Activated CD4-positive, CD25-positive, alpha-beta regulatory T cell treated with anti-CD3 and anti-CD28 coated beads, Interleukin-2, amount 50 U/mL, for 24 hours (primary cell): ENCODE measurements around the gene D2HGDH.
A peak's percentile ranks its signal among the peaks of the same experiment; 100 is the strongest.
"Not testable (repeated sequence)": the region's sequence is repeated elsewhere in the genome, so short reads cannot be mapped to it uniquely, and the experiment has no call there.

ENCODE experiments used
- ATAC-seq, 2 donors: fragments of 150-1000 bp; cut with Tn5 transposase; one replicate each; pipeline ENCODE4 v1.10.0; 2021; ENCODE audit warnings: mild to moderate bottlenecking in 1 of 2, moderate library complexity in 1 of 2

Gene D2HGDH

DNA sequence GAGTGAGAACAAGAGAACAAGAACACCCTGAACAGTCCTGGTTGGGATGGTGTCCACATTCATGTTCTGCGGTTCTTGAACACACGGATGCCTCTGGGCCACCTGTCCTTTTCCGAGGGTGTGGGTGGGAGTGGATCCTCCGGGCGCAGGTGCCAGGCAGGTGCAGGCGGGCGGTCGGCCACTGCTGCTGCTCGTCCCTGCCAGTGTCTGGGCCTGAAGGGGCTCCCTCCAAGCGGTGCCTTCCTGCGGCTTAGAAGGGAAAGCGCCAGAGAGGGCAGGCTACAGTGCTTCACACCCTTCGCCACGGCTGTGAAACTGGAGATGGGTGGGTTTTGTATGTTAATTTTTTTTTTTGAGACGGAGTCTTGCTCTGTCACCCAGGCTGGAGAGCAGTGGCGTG lies 8.0 kb upstream of the D2HGDH start:
- no peak for ATAC-seq

DNA sequence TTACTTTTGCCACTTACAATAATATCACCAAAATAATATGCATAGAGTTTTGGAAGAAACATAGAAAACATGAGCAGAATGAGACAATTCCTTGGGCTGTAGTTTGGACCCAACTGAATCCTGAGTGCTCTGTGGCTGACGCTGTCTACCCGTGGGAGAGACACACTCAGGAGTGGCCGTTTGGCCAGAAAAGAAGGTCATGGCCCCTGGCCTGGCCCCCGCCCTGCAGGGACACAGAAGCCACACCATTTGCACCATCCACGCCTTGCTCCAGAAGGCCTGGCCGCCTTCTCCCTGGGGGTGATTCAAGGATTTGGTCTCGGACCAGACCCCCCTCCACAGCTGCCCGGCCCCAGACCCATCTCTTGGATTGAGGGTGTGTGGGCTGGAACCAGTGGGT lies 6.4 kb upstream of the D2HGDH start:
- no peak for ATAC-seq

DNA sequence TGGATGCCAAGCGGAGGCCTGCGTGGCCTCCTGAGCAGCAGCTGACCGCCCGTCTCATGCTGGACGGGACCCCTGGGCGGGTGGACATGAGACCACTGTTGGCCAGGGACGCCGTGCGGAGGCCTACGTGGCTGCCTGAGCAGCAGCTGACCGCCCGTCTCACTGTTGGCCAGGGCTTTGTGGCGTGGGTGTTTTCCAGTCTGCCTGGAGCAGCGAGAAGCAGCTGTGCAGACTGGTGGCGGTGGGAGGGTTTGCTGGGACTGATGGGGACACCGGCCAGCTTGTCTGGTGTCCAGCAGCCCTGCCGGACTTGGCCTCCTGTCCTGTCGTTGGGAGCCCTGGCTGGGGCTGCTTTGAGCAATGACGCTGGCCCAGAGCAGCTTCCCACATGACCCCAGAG lies 5.8 kb upstream of the D2HGDH start:
- ATAC-seq: no peak

DNA sequence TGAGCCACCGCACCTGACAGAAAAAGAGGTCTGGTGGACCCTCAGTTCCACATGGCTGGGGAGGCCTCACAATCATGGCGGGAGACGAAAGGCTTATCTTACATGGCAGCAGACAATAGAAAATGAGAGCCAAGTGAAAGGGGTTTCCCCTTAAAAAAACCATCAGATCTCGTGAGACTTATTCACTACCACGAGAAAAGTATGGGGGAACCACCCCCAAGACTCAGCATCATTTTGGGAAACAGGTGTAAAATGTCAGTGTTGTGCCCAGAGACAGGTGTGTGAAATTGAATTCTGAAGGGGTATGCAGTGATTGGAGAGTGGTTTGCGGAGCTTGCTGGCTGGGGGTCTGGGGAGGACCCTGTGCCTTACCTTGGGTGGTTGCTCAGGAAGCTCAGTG lies 4.6 kb upstream of the D2HGDH start:
- no peak for ATAC-seq

DNA sequence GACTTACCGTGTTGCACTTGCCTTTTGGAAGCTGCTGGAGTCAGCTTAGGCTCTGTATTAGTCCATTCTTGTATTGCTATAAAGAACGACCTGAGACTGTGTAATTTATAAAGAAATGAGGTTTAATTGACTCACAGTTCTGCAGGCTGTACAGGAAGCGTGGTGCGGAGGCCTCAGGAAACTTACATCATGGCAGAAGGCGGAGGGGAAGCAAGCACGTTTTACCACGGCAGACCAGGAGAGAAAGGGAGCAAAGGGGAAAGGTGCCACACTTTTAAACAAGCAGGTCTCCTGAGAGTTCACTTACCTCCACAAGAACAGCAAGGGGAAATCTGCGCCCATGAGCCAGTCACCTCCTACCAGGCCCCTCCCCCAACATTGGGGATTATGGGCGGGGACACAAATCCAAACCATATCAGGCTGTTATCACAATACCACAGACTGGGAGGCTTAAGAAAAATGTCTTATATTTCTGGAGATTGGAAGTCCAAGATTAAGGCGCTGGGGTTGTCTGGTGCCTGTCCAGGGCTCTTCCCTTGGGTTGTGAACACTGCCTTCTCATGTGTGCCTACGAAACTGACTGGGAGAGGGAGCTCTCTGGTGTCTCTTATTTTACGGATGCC lies 3.6 kb upstream of the D2HGDH start:
- ATAC-seq: no peak

DNA sequence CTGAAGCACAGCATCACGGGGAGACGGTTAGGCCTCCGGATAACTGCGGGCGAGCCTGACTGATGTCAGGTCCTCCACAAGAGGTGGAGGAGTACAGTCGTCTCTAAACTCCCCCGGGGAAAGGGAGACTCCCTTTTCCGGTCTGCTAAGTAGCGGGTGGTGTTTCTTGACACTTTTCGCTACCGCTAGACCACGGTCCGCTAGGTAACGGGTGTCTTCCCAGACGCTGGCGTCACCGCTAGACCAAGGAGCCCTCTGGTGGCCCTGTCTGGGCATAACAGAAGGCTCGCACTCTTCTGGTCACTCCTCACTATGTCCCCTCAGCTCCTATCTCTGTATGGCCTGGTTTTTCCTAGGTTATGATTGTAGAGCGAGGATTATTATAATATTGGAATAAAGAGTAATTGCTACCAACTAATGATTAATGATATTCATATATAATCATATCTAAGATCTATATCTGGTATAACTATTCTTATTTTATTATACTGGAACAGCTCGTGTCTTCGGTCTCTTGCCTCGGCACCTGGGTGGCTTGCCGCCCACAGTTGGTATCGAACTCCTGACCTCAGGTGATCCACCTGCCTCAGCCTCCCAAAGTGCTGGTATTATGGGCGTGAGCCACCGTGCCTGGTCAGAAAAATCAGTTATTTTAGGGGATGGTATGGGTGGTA lies 1.8 kb upstream of the D2HGDH start:
- ATAC-seq: not testable (repeated sequence)

DNA sequence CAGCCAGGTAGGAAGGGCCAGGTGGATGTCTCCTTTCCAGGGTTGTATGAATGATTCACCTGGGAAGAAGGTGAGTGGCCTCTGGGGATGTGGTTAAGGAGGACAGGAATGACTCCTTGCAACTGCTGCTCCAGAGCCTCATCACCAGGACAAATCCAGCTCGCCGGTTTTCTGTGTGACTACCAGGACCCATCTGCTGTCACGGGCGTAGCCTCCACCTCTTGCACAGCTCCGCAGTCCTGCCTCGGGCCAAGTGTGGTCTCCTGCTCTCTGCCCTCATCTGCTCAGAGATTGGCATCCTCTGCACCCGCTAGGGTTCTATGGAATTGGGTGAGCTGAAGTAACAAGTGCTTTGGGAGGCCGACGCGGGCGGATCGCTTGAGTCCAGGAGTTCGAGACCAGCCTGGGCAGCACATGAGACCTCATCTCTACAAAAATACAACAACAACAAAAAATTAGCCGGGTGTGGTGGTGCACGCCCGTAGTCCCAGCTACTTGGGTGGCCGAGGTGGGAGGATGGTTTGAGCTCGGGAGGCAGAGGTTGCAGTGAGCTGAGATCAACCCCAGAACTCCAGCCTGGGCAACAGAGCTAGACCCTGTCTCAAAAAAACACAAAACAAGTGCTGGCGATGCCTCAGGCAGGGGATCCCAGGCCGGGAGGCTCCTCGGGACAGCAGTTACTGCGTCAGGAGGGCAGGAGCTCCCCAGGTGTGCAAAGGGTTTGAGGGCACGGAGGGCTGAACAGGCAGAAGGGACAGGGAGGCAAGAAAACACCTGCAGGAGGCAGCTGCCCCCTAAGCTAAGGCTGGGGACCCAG lies 831 bp upstream of the D2HGDH start:
- no peak for ATAC-seq

DNA sequence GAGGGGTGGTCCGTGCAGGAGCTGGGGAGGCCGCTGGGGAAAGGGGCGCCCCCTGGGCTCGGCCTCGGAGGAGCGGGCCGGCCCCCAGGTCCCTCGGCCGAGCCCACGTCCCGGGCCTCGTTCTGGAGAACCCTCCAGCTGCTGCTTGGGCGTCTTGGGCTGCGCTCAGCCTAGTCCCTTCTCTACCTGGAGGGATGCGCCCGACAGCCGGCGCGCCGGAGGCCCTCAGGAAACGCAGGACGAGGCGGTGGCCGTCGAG lies 293 bp upstream of the D2HGDH start:
- no peak for ATAC-seq

DNA sequence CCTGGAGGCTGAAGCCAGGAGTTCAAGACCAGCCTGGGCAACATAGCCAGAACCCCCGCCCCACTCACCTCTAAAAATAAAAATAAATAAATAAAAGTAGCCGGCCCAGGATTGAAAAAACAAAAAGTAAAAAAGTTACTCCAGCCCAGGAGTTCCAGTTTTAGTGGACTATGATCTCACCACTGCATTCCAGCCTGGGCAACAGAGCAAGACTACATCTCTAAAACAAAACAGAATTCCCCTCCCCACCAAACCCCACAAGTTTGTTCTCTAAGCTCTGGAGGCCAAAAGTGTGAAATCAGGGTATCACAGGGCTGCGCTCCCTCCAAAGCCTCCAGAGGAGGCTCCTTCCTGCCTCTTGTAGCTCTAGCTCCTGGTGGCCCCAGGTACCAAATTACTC lies 1.7 kb downstream of the D2HGDH start:
- no peak for ATAC-seq

DNA sequence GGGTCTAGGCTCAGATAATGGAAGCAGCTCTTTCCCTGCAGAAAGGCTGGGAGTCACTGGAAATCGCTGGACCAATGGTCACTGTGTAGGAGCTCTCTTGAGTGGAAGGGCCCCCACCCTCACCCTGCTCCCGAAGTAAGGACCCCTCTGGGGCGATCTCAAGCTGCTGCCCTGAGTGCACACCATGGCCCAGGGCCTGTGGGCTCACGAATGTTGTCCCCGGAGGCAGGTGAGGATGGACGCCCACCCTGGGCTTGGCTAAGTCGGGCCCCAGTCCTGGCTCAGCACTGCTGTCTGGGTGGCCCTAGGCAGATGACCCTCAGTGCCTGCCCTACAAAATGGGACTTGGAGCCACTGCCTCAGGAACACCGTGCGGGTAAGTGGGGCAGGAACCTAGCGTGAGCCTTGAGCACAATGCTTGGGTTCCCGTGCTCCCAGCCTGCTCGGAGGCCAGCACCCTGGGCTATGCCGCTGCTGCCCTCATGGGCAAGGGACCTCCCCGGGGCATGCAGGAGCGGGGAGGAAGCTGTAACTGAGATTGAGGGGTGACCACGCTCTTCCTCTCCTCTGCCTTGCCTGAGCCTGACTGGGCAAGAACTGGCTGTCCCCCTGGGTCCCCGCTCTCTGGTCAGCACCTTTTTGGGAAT lies 3.7 kb downstream of the D2HGDH start:
- no peak for ATAC-seq

DNA sequence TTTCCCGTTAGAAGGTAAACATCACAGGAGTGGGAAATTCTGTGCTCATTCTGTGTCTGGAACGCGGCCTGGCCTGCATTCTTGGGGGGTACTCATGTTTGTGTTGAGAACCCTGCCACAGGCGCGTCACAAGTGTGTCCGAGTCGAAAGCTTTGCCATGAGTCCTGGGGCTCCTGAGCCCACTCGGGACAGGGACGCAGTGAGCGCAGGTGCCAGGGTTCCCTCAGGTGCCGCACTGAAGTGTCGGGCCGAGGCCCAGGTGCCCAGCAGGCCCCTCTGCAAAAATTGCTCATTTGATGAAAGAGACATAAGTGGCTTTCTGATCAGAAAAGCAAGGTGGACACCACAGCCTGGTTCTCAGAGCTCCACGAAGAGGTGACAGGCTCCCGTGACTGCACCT lies 4.7 kb downstream of the D2HGDH start:
- no peak for ATAC-seq

DNA sequence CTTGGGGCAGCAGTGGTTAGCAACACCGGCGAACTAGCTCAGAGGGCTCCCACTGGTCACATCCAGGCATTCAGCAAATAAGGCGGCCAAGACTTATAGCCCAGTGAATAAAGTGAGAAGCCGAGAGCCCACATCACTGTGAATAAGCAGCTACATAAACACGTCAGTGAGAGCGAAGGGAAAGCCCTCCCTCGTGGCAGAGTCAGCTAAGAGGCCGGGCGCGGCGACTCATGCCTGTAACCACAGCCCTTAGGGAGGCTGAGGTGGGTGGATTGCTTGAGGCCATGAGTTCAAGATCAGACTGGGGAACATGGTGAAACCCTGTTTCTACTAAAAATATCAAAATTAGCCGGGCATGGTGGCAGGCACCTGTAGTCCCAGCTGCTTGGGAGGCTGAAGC lies 5.2 kb downstream of the D2HGDH start:
- ATAC-seq: peak; percentile 69 to 74

DNA sequence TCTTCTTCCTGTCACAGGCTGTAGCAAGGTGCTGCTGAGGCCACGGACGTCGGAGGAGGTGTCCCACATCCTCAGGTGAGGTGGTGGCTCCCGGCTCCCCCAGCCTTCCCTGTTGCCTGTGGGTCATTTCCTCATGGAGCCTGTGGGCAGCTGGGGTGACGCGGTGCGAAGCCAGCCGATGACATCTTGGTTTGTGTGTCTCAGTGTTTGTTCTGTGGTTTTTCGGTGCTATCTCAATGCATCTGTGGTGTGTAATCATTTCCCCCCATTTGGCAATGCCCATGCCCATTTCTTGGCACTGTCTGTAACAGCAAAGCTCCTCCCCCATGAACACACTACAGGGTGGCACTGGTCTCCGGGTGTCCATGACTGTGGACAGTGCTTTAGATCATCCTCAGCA lies 6.6 kb downstream of the D2HGDH start:
- ATAC-seq: peak in 1 of 2 donors; percentile 21

DNA sequence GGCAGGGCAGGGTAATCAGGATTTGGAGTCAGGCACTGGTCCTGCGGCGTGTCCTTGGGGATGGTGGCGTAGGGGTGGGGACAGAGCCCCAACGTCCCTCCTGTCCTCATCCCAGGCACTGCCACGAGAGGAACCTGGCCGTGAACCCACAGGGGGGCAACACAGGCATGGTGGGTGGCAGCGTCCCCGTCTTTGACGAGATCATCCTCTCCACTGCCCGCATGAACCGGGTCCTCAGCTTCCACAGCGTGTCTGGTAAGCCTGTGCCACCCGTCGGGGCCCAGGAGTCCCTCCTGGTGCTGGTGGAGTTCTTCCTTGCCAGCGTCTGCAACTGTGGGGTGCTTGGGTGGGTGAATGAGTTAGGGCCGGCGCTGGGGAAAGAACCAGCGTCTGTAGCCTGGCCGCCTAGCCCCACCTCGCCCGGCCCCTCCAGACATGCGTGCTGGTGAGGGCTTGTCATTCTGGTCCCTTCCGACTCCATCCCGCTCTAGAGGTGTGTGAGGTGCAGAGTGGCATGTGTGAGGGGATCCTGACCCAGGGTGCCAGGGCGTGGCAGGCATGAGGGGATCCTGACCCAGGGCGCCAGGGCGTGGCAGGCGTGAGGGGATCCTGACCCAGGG lies 8.0 kb downstream of the D2HGDH start:
- ATAC-seq: no peak

DNA sequence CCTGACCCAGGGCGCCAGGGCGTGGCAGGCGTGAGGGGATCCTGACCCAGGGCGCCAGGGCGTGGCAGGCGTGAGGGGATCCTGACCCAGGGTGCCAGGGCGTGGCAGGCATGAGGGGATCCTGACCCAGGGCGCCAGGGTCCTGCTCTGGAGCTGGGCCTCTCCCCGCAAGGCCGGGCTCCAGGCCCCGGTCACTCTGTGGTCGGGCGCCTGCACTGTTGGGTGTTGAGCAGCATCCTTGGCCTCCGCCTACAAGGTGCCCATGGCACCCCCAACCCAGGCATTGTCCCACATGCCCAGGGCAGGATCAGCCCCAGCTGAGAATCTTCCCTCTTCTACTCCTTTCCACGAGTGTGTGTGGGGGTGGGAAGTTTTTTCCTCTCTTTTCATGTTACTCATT lies 8.6 kb downstream of the D2HGDH start:
- ATAC-seq: not testable (repeated sequence)

DNA sequence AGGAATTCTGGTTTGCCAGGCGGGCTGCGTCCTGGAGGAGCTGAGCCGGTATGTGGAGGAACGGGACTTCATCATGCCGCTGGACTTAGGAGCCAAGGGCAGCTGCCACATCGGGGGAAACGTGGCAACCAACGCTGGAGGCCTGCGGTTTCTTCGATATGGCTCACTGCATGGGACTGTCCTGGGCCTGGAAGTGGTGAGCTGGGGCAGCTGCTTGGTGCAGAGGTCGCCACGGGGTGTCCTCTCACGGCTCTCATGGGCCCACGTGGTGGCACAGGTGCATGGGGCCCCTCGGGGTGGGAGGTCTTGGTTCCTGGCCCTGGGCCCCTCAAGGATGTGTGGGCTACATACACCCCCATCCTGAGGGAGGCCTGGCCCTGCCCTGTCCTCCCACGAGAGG lies 9.2 kb downstream of the D2HGDH start:
- ATAC-seq: no peak

DNA sequence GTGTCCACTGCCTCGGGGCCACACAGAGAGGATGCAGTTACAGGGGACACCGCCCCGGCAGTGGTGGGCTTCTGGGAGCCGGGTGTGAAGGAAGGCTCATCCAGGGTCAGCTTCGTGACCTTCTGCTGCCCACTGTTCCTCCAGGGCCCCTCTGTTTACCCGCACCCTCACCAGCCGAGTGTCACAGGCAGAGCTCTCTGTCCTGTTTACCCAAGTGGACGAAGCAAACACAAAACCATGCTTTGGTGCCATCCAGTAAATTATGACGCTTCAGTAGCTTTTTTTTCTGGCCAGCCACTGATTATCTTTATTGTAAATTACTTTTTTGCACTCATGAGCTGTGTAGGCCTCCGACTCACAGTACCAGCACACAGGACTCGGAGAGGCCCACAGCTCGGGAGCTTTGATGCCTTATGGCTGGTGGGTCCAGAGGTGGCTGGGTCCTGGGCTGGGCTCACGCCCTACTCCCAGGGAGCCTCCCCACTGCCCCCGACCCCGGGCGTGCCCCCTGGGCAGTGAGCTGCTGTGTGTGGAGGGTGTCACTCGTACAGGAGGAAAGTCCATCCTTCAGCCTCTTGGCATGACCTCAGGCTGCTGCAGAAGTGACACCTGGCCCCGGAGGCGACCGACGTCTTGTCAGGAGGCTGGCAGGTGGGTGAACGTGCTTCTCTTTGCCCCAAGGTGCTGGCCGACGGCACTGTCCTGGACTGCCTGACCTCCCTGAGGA lies 9.8 kb downstream of the D2HGDH start:
- no peak for ATAC-seq

DNA sequence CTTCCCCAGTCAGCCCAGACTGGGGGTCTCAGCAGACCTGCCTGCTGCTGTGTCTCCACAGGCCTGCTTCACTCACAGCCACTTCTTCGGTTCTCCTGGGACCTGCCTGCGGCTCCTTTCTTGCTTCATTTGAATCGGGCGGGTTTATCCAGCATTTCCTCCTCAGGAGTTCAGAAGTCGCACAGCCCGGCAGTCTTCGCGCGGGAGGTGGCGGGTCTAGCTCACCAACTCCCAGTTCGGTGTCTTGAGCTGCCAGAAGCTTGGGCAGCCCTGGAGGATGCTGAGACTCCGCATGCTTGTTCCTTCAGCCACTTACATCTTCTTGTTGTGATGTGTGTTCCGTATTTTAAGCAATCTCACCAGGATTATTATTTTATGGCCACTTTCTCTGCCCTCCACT lies 10.8 kb downstream of the D2HGDH start:
- ATAC-seq: no peak

DNA sequence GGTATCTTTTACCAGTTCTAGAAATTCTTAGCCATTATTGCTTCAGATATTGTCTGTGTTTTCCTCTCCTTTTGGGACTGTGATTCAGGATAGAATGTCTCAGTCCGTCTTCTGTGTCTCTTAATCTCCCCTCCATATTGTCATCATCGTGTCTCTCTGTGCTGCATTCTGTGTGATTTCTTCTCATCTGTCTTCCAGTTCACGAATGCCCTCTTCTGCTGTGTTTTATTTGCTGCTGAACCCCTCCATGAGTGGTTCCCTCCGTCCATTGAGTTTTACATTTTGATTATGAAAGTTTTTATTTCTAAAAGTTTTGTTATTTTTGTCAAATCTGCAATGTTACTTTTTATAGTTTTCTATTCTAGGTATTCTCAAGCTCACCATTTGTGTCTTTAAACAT lies 11.7 kb downstream of the D2HGDH start:
- no peak for ATAC-seq

DNA sequence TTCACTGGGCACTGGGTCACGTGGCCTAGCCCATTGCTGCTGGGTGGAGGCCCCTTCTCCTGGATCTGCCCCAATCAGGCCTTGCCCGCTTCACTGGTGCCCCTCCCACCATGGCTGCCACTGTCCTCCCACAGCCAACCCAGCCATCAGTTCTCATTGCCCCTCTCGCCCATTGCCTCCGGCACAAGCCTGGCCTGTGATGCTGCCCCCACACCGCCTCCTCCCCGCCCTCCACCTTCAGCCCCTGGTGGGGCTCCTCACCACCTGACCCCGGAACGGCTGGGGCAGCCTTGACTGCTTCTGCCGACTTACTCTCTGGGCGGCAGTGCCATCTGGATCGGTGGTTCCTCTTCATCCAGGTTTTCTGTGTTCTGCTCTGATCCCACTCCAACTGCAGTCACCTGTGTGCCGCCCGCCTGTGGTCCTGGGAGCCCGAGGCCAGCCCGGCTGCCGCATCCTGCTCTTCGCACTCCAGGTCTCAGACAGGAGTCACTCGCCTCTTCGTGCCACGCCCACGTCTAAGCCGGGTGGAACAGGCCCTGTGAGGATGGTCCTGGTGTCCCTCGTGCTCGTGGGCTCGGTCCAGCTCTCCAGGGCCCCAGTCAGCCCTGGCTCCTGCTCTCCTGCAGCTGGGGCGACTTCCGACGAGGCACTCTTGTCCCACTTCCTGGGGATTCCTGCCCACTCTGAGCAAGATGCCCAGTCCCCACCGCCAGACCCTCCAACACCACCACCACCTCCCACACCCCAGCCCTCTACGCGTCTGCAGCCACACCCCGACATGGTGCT lies 14.2 kb downstream of the D2HGDH start:
- no peak for ATAC-seq

DNA sequence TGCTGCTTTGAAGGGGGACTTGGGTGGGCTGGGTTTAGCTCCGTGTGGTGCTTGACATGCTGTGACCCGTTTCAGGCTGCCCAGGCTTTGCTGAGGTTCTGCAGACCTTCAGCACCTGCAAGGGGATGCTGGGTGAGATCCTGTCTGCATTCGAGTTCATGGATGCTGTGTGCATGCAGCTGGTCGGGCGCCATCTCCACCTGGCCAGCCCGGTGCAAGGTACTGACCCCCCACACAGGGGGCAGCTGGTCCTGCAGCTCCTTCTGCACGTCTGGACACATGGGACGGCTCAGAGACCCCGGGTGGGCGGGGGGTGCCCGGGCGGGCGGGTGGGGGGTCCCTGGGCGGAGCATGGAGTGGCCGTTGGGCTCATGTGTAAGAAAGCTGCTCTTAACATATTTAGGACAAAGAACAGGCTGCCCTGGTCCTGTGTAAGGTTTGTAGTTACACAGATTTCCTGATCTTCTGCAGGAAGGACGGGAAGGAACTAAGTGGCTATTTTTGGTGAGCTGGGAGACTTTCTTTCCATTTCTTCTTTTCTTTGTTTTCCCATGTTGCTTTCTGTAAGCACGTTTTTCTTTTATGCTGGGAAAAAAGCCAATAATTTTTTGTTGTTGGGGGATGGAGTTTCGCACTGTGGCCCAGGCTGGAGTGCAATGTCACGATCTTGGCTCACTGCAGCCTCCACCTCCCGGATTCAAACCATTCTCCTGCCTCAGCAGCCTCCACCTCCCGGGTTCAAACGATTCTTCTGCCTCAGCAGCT lies 15.8 kb downstream of the D2HGDH start:
- ATAC-seq: no peak
